Endothelial cell (in vitro differentiated cells): ENCODE measurements around the gene ZNF813. TPM values are rescaled to one million over a fixed set of nuclear protein-coding genes. Genes with fewer than 3 reads are reported as not detected.
"Not testable (repeated sequence)": the region's sequence is repeated elsewhere in the genome, so short reads cannot be mapped to it uniquely, and the experiment has no call there.

Source experiments
- DNase-seq: peaks from one replicate; pipeline ENCODE4 v3.0.0; 2021; ENCODE audit warnings: low spot score
- H3K27ac Mint-ChIP-seq: one replicate; pipeline ENCODE4 v1.8.0; 2021; ENCODE audit warnings: mixed read lengths, inconsistent platforms; ENCODE audit not compliant: unreplicated experiment
- H3K27me3 Mint-ChIP-seq: one replicate; pipeline ENCODE4 v1.8.0; 2021; ENCODE audit warnings: mild to moderate bottlenecking, moderate library complexity, mixed read lengths, inconsistent platforms; ENCODE audit not compliant: unreplicated experiment
- H3K36me3 Mint-ChIP-seq: one replicate; pipeline ENCODE4 v1.8.0; 2021; ENCODE audit warnings: mild to moderate bottlenecking, low read depth, mixed read lengths, inconsistent platforms; ENCODE audit not compliant: unreplicated experiment
- H3K4me1 Mint-ChIP-seq: one replicate; pipeline ENCODE4 v1.8.0; 2021; ENCODE audit warnings: mild to moderate bottlenecking, mixed read lengths, inconsistent platforms; ENCODE audit not compliant: unreplicated experiment
- H3K4me3 Mint-ChIP-seq: one replicate; pipeline ENCODE4 v1.8.0; 2021; ENCODE audit warnings: mild to moderate bottlenecking, mixed read lengths, inconsistent platforms; ENCODE audit not compliant: unreplicated experiment
- H3K9me3 Mint-ChIP-seq: one replicate; pipeline ENCODE4 v1.8.0; 2021; ENCODE audit warnings: mixed read lengths, inconsistent platforms; ENCODE audit not compliant: unreplicated experiment
- total RNA-seq: library from RNA; stranded (reverse); fragmentation: NEBNext Ultra II Directional; extraction: Animal tissue kit (Norgen Biotek cat#: 25700); gene quantifications from one replicate; pipeline ENCODE4 v1.2.1, GENCODE V29; 2021; ENCODE audit not compliant: unreplicated experiment
- TF ChIP-seq, protein P1 (sequence below): fragments of 200-600 bp; sonication (generic); IDR thresholded peaks from one replicate; pipeline ENCODE4 v1.5.0; 2021; ENCODE audit warnings: antibody characterized with exemption; ENCODE audit not compliant: unreplicated experiment

Gene ZNF813
- total RNA-seq, 1 donor from 2014 or later = 29.9 TPM

DNA sequence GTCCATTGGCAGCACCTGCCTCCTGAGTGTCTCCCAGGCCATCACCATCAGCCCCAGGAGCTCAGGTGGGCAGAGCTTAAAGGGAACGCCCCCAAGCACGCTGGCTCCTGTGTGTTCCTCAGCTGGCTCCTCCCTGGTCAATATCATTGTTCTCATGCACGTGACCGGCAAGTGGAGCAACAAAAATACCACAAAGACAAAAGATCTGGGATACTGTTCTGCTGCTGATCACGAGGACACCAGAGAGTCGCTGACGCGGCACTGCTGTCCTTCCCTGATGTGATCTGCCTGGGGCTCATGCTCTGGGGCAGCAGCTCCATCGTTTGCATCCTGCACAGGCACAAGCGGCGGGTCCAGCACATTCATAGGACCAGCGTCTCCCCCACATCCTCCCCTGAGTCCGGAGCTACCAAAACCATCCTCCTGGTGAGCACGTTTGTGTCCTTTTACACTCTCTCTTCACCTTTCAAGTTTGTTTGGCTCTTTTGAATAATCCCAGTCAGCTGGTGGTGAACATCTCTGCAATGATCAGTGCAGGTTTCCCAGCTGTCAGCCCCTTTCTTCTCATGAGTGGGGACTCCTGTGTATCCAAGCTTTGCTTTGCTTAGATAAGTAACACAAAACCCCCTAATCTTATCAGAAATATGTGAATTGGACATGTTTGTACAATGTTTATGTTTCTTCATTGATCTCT lies 36.3 kb downstream of the ZNF813 start:
- Mint-ChIP-seq H3K4me1 (peaks cover 37% of the 10 kb centered on the region), H3K4me3 (peak overlapping the region; percentile 59), H3K36me3 (peaks cover 49% of the 10 kb centered on the region)
- not testable (repeated sequence) for H3K27ac Mint-ChIP-seq, H3K27me3 Mint-ChIP-seq, H3K9me3 Mint-ChIP-seq
- peak; percentile 14 for DNase-seq
- TF ChIP-seq, protein P1, sequence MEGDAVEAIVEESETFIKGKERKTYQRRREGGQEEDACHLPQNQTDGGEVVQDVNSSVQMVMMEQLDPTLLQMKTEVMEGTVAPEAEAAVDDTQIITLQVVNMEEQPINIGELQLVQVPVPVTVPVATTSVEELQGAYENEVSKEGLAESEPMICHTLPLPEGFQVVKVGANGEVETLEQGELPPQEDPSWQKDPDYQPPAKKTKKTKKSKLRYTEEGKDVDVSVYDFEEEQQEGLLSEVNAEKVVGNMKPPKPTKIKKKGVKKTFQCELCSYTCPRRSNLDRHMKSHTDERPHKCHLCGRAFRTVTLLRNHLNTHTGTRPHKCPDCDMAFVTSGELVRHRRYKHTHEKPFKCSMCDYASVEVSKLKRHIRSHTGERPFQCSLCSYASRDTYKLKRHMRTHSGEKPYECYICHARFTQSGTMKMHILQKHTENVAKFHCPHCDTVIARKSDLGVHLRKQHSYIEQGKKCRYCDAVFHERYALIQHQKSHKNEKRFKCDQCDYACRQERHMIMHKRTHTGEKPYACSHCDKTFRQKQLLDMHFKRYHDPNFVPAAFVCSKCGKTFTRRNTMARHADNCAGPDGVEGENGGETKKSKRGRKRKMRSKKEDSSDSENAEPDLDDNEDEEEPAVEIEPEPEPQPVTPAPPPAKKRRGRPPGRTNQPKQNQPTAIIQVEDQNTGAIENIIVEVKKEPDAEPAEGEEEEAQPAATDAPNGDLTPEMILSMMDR = peak; percentile 36

- not testable (repeated sequence) for H3K9me3 Mint-ChIP-seq, H3K27me3 Mint-ChIP-seq
- Mint-ChIP-seq H3K27ac (peak overlapping the region; percentile 57), H3K36me3 (peaks cover 51% of the 10 kb centered on the region), H3K4me3 (peak overlapping the region; percentile 59), H3K4me1 (peaks cover 37% of the 10 kb centered on the region)
- DNase-seq = peak; percentile 21
- TF ChIP-seq, protein P1 = peak; percentile 36
These were observed 36.8 kb downstream of the ZNF813 start for GRCh38 chr19:53504365-53504703.

DNA sequence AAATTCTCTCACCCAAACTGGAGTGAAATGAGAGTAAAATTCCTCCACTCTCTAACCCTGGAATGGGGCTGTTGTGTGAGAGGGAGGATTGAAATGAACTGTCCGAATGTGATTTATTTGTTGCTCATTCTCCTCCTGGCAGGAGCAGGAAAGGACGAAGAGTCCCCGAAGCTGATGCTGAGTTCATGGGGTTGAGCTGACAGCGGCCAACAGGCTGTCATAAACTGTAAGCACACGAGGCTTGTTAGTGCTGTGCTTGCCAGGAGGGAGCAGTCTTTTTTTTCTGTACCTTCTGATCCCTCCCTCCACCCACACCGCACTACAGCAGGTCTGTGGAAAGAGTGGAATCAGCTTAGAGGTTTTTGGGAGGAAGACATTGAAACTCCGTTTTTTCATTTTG lies 37.4 kb downstream of the ZNF813 start:
- peak overlapping the region; percentile 59 for H3K4me3 Mint-ChIP-seq
- H3K4me1 Mint-ChIP-seq = peaks cover 42% of the 10 kb centered on the region
- no peaks in the 10 kb centered on the region for H3K9me3 Mint-ChIP-seq
- peaks cover 55% of the 10 kb centered on the region for H3K36me3 Mint-ChIP-seq
- TF ChIP-seq, protein P1 = no peak
- H3K27ac Mint-ChIP-seq = no peak overlapping the region
- H3K27me3 Mint-ChIP-seq = peaks cover 9% of the 10 kb centered on the region
- no peak for DNase-seq

- no peaks in the 10 kb centered on the region for H3K9me3 Mint-ChIP-seq
- DNase-seq = no peak
- peaks cover 37% of the 10 kb centered on the region for H3K4me1 Mint-ChIP-seq
- H3K27ac Mint-ChIP-seq = peak overlapping the region; percentile 59
- peaks cover 9% of the 10 kb centered on the region for H3K27me3 Mint-ChIP-seq
- H3K36me3 Mint-ChIP-seq = peaks cover 51% of the 10 kb centered on the region
- peak overlapping the region; percentile 88 for H3K4me3 Mint-ChIP-seq
- TF ChIP-seq, protein P1 = no peak
These were observed 39.2 kb downstream of the ZNF813 start for GRCh38 chr19:53506728-53507127.
